Hematopoietic multipotent progenitor cell treated with erythropoietin and hydrocortisone succinate and interleukin-3 and kit ligand, for 15 days (in vitro differentiated cells): ENCODE data around the gene ZMIZ1.
"Not testable (repeated sequence)": the region's sequence is repeated elsewhere in the genome, so short reads cannot be mapped to it uniquely, and the experiment has no call there.

Experiments
- DNase-seq: peaks from one replicate; pipeline ENCODE4 v3.0.0-alpha.2; 2015; ENCODE audit warnings: low spot score

Gene ZMIZ1

DNA sequence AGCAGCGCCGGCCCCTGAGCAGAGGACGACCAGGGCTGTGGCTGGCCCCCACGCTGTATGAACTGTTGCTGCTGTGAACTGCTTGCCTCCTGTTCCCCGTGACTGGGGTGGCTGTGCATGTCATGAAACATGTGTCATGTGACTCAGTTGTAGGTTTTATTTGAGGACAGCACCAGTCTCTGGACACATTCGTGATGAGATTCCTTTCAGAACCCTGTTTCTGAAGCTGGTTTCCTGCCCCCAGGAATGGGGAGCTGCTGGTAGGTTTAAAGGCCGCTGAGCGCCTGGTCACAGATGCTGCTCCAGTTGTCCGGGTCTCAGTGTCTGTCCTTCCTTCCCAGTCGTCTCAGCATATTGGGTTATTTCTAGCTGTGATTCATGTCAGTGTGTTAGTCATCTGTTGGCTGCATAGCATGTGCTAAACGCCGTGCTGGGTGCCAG is 199.4 kb downstream of the ZMIZ1 start:
- DNase-seq: no peak

DNA sequence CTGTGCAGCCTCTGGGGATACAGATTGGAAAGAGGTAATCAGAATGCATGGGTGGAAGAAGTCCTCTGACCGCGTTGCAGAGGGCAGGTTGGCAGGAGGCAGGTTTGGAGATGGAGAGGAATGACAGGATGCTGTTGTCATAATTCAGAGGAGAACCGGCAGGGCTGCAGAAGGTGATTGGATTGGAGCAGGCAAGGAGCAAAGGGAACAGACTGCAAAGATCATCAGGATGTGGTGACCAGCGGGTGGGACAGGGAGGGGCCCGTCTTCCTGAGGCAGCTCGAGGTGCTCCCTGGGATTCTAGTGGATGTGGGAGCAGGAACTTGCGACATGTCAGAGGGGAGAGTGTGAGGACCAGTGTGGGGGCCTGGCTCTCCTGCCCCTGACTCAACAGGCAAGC is 200.0 kb downstream of the ZMIZ1 start:
- no peak for DNase-seq

DNA sequence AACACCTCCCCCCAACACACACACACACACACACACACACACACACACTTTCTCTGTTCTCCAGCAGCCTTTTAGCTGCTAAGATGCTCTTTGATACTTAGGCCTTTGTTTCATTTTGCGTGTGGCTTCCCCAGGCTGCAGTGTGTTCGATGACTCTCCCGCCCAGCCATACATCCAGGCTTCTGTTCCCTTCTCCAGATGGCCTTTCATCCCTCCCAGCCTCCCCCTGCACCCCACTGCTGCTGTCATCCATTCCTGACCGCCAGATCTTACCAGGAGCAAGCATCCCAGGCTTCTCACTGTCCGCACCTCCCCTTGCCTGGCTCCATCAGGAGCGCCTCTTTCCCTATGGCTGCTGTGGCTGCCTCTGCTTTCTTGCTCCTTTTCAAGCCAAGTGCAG is 200.7 kb downstream of the ZMIZ1 start:
- no peak for DNase-seq

DNA sequence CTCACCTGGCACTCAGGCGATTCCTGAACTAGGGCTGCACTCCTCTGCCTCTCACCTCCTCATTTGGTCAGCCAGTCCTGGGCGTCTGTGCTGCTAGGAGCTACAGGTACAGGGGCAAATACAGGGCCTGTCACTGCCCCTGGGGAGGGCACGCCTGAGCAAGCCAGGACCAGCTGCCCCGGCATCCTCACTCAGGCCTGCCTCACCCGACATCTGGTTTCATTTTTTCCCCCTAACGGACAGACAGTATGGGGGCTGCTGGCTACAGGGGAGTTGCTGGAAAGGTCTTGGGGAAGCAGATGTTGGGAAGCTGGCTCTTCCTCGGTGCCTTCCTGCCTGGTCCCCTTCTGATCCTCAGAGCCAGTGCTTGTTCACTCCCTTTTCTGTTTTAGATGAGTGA is 201.2 kb downstream of the ZMIZ1 start:
- DNase-seq: no peak

DNA sequence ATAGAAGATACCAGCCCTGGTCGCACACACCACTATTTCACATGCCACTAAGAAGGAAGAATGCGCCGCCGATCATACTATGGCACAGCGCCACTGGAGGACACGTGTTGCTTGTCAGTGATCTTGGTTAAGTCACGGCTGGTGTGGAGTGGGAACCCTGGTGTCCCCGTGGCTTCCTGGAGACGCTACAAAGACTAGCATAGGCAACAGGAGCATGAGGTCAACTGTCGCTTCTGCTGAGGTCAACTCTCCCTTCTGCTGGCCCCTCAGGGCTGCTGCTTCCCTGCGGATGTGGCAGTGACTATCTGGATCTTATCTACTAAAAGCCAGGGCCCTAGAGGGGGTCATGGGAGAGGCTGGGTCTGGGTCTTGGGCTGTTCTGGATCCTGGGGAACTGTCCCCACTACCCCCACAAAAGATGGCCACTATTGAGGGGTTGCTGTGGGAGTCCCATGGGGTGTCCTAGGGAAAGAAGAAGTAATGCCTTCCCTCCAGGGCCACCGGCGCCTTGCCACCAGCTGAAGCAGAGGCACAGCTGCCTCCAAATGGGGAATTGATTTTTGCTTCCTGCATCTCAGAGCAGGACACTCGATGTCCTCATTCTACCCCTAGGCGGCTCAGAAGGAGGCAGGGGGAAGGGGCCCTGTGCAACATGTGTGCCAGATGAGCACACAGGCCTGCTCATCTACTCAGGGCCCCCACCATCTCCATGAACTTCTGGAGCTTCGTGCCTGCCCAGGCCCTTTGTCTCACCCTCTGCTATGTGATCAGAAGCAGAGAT is 201.9 kb downstream of the ZMIZ1 start:
- DNase-seq: no peak

DNA sequence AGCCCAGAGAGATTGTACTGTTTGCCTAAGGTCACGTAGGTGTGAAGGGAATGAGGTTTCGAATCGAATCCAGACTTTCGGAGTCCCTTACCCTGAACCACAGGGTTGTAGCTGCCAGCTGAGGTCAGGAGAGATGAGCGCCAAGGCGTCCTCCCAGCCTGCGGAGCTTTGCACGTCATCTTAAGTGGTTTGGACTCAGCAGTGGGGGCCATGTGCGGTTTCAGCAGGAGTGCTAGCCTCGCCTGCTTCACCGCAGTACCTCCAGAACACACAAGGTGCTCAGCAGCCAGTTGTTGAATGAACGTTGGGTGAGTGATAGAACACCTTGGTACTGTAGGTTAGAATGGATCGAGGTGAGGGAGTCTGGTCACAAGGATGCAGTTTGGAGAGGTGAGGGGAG is 203.6 kb downstream of the ZMIZ1 start:
- DNase-seq: no peak

DNA sequence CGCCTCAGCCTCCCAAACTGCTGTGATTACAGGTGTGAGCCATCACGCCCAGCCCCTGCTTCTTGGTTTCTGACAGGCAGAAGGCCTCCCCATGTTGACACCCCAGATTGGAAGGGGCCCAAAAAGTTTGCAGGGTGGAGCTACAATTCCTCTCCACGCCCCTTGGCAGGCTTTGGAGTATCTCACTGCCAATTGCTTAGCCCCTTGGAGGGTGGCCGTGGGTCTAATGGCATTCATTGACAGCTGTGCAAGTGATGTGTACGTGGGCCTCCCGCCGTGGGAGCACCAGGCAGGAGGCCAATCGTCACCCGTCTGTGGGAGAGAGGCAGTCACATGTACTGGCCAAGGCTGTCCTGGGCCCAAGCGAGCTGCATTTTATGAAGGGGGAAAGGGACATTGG is 204.8 kb downstream of the ZMIZ1 start:
- DNase-seq: peak; percentile 45

DNA sequence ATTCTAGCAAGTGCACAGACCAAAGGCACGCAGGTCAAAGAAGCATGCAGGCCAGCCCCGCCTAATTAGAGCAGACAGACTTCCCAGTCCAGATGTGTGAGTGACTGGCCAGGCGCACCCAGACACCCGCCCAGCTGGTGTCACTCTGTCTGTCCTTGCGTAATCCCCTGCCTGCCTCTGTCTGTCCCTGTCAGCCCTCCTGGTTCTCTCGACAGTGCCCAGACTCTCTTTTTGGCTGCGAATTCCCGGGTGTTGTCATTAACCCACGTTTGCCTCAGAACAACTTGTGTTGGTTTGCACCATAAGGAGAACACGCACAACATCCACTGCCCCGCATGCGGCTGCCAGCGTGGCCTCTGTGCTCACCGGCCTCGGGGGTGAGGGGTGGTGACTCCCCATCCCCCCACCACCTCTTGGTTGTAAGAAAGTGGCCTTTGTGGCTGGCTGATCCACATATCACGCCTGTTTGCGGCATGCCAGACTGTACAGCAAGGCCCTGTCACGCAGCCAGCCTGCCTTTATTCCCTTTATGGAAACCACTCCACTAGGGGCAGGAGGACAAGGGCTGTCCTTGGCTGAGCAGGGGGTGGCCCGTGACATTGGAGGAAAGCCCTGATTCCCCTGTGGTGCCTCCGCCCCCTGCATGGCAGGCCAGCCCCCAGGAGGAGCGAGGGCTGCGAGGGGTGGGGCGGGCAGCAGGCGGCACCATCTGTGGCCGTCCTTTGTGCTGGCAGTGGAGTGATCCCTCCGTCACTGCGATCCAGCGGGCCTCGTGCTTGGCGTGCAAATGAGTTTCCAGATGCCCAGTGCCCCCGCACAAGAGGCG is 205.7 kb downstream of the ZMIZ1 start:
- peak; percentile 12 for DNase-seq

DNA sequence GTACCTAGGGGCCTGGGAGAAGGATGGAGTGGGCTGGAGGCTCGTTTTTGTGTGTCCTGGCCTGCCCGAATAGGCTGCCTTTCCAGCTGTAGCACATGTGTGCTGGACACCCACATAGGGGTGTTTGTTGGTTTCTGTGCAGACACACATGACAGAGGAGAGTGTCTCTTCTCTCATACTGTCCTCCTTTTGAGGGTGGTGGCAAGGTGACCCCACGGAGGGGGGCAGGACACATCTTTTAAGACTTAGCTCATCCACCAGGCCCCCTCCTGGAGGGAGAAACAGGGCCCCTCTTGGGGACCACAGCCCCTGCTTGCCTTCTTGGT is 206.3 kb downstream of the ZMIZ1 start:
- DNase-seq: no peak

DNA sequence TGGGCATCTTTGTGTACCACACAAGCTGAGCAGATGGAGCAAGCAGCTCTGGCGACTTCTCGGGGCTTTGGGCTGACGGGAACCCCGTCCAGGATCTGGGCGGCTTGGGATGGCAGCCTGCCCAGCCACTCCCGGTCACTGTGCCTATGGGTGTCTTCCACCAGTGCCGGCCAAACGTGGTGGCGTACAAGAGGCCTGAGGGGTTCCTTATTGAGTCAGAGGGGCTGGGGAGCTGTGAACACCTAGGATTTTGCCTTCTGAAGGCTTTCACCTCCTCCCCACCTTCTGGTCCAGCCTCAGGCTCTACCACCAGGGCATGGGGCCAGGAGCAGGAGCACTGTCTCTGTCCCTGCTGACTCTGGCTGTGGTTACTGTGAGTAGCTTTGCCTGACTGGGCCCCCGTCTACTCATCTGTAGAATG is 206.7 kb downstream of the ZMIZ1 start:
- DNase-seq: no peak

DNA sequence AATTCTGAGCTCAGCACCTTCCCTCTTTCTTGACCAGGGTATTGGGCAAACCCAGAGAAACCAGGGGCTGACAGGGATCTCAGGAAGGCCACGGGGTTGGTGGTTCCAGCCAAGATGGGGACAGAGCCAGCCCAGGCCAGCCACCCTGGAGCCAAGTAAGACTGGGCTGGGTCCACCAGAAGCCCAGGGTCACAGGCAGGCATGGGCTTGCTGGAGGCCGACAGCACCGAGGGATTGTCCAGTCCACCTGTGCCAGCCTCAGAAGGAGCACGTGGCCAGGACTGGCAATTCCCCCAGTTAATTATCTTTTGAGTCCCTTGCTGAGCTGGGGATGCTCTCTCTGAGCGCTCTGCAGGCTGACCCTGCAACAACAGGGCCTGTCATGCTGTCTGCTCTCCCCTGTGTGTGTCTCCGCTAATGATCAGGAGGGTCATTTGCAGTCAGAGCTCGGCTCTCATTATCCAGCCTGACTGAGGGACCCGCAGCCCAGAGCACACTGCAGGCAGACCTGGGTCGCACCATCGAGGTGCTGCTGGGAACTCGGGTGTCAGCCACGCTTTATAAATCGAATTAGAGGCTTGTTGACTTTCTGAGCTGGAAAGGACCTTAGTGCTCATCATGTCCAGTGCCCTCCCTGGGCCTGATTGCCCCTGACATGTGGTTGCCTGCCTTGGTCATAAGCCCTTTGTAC is 209.0 kb downstream of the ZMIZ1 start:
- no peak for DNase-seq

DNA sequence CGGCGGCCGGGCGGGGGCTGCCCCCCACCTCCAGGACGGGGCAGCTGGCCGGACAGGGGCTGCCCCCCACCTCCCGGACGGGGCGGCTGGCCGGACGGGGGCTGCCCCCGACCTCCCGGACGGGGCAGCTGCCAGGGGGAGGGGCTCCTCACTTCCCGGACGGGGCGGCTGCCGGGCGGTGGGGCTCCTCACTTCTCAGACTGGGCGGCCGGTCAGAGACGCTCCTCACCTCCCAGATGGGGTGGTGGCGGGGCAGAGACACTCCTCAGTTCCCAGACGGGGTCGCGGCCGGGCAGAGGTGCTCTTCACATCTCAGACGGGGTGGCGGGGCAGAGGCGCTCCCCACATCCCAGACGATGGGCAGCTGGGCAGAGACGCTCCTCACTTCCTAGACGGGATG is 210.3 kb downstream of the ZMIZ1 start:
- DNase-seq: not testable (repeated sequence)

DNA sequence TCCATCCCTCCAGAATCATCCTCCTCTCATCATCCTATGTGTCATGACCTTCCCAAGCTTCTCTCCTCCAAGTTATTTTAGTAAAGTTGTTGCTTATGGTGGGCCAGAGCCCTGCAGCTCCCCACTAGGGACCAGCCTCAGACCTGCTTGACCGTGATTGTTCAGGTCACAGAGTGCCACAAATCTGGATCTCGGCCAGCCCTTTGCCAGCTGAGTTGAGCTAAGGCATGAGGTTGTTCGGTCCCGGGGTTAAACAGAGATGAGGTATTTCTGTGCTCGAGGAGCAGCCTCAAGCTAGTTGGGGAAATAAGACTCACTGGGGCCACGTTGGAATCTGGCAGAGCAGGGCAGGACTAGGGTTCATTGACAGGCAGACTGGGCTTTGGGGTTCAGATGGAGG is 212.2 kb downstream of the ZMIZ1 start:
- DNase-seq: no peak

DNA sequence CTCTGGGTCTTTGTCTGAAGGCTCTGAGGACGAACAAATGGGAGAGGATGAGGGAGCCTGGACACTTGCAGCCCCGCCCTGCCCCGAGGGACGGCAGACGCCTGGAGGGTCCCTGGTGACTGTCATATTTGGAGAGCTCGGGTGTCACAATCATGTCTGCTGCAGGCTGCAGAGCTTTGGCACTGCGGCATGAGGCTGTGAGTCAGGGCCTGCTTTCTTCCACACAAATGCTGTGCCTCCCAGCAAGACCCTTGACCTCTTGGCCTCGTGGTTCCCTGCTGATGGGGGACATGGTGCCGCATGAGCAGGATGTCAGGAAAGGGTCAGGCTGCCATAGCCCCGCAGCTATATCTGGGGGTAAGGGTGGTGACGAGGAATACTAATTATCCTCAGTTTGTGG is 213.6 kb downstream of the ZMIZ1 start:
- DNase-seq: no peak

DNA sequence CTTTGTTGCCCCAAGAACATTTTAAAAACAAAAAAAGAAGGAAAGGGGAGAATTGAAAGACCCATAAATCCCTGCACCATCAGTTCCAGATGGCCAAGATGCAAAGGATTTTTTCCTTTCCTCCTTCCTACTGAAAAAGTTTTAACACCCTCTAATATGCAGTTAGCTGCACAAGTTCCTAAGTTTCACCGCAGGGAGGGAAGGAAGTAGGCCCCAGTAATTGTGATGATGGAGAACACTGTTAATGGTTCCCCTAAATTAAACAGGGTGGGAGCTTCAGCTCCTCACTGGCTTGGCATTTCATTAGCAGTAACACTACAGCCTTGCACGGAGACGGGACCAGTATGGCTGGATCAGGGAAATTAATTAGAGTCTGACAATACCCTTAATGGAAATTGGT is 214.8 kb downstream of the ZMIZ1 start:
- DNase-seq: no peak

DNA sequence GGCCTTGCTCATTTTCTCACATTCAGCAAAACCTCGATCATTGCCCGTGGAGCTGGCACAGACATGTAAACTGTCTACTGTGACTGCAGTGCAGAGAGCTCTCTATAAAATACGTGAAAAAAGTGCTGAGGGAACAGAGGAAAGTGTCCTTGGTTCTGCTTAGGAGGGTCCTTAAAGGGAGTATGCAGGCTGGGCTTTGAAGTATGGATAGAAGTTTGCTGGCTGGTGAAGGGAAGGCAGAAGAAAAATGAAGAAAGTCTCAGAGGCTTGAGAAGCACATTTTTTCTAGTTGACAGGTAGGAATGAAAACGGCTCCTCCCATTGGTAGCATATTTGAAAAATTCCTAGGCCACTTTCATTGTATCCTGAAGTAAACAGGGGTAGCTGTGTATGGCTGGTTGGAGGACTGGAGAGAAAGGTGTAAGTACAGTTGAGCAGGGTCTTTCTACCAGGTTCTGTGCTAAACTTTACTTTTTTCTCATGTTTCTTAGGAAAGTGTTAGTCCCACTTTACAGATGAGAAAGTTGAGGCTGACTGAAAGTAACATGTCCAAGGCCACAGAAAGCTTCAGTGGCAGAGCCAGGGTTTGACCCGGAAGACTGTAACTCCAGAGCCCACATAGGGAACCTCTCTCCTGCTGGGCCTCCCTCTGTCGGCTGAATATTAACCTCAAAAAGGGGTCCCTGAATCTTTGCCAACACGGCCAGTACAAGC is 215.5 kb downstream of the ZMIZ1 start:
- DNase-seq: no peak

DNA sequence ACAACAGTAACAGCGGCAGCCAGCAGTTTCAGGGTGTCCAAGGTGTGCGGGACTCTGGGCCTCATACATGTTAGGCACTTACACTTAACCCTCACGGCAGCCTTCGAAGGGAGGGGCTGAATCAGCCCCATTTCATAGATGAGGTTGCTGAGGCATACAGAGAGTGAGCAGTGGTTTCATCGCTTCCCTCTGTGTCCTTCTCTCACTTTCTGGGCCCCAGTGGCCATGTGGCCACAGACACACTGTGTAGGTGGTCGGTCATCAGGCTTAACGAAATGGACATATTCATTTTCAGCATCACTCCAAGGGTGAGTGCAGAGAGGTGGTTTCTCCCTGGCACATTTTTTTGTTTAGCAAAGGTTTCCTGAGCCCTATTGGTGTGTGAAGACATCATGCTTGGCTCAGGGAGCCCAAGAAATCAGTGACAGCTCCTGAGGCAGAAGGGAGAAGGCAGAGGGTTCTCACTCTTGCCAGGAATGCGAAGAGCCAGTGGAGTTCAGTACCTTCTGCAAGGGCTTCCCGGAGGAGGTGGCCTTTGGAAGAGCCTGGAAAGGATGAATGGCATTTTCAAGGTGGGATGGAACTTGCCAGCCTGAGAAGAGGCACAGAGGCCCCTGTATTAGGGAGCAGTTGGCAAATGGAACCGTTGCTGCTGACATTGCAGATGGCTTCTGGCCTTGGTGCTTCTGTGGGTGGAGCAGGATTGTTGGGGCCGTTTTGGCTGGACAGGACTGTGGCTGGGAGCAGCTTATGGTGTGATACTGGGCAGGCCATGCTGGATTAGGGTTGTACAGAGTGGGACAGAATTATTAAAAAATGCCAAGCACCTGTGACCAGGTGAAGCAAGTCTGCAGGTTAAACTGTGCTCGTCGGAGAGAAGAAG is 216.8 kb downstream of the ZMIZ1 start:
- DNase-seq: no peak

DNA sequence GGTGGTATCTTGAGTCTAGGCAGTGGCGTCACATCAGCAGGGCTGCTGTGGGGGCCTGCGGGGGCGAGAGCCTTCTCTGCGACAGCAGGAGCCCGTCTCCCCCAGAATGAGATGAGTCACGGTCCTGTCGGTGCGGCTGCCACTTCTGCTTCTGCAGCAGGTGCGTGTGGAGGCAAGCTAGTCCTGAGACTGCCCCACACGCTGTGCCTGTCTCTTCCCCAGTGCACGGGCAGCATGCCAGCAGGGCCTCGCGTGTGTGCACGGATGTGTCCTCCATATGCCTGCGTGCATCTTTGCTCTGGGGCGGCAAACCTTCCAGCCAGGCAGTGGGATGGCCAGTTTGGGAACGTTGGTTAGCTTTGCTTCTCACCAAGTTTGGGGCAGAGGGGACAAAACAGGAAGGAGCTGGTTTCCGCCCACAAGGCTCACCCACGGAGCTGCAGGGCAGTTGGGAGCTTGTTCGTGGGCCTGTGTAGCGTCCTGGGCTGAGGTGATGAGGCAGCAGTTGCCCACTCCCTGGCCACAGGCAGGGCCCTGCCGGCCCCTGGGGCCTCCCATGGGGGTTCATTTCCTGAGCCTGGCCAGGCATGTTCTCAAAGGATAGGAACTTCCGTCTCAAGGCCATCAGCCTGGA is 217.7 kb downstream of the ZMIZ1 start:
- DNase-seq: no peak

DNA sequence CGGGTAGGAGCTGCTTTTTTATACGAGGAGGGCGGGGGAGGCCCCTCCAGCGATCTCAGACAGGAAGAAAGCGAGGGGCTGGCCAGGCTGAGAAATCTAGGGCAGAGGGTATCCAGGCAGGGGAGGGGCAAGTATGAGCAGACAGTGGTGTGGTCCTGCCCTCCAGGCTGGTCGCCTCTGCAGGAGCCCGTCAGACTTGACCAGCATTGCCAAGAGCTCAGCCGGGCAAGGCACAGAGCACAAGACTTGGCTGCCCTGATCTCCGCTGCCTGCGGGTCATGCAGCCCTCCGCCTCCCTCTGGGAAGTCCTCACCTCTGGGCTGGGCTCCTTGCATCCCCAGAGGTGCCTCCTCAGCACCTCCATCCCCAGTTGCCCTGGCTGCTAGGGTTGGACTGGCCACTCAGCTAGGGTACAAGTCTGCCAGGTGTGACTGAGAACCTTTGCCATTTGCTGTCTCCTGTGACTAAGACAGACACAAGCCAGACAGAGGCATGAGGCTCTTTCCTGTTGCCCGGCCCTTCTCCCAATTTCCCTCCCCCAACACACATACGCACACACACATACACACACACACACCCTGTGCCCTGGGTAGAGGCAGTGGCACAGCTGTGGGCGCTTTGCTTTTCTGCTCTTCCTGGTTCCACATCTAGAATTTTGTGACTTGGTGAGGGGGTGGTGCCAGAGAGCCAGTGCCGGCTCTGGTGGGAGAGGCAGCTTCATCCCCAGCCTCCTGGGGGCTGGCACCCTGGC is 219.4 kb downstream of the ZMIZ1 start:
- no peak for DNase-seq

DNA sequence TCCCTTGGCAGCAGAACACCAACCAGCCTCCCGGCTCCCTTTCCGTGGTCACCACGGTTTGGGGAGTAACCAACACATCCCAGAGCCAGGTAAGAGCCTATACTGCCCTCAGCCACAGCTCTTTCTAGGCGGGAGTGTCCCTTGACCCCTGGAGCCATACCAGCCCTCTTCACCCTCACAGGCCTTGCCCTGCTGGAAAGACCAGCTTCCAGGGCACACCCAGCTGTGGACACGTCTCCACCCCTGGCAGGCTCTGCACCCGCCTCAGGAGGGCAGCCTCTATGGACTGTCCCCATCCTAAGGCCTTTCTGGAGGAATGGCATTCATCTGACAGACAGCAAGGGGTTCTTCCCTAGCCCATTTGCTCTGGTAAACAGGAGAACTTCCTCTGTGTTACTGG is 221.0 kb downstream of the ZMIZ1 start:
- DNase-seq: no peak
